ENCODE results near the gene OS9. TPM values are rescaled to one million over a fixed set of nuclear protein-coding genes. Genes with fewer than 3 reads are reported as not detected.

OS9 gene
- total and polyA plus RNA-seq, 2 of the 4 experiments (the other 2 are of a cell fraction) = 159 to 272 TPM

- H2AK5ac ChIP-seq (ENCODE audit: low read depth, low read length) = no peak overlapping the region
- H3K9ac ChIP-seq (ENCODE audit: low read depth, low read length) = no peak overlapping the region
- H2BK20ac ChIP-seq (ENCODE audit: low read depth, low read length) = no peak overlapping the region
- peaks cover 2% of the 10 kb centered on the region; the same call in 1 of the 2 replicates for H3K9me3 ChIP-seq (ENCODE audit: control insufficient read depth, insufficient read depth, low read length)
- peak overlapping the region; percentile 67 for H2AK9ac ChIP-seq (replicated peaks; ENCODE audit: low read depth, low read length, poor library complexity)
- no peak overlapping the region for H3K4ac ChIP-seq (ENCODE audit: low read depth, low read length)
- no peak overlapping the region for H3K4me3 ChIP-seq (ENCODE audit: insufficient read depth, low read depth, low read length)
- peak overlapping the region; percentile 41 for H3K4me2 ChIP-seq (ENCODE audit: low read depth, low read length)
- 0 out of 2 replicates have a peak, but pooled peaks cover 10% of the 10 kb centered on the region for H4K20me1 ChIP-seq (ENCODE audit: insufficient read depth, low read length)
- H3K4me1 ChIP-seq (ENCODE audit: control insufficient read depth, insufficient read depth, low read length) = 0 out of 2 replicates have a peak, but pooled peaks cover 3% of the 10 kb centered on the region
- H4K5ac ChIP-seq (ENCODE audit: low read depth, low read length) = no peak overlapping the region
- DNase-seq (peak; percentile 37), ATAC-seq (ENCODE audit: low read depth) (peak; percentile 57)
- no TSS peak for BruUV-seq (replicated peaks)
- no peak overlapping the region for H4K91ac ChIP-seq (ENCODE audit: insufficient read depth, low read depth, low read length)
- 0% methylated on average over 16 of the region's 49 CpGs; no CpG with 5 or more reads in 1 of the 2 experiments for WGBS, 2 experiments (ENCODE audit: extremely low coverage in 2 of 2, insufficient read length in 1 of 2)
- intact Hi-C loops (cut with micrococcal nuclease) = loop anchor here (5.0 kb wide), 1 partner anchor 154 kb away; no protein-coding TSS in a partner anchor
- H3K23ac ChIP-seq (ENCODE audit: low read depth, low read length) = peak overlapping the region; percentile 89
- peaks cover 92% of the 10 kb centered on the region for H3K27me3 ChIP-seq (ENCODE audit: control insufficient read depth, insufficient read depth, low read length)
- H3K18ac ChIP-seq (ENCODE audit: low read depth, low read length) = no peak overlapping the region
- ChIA-PET CTCF (interaction anchor here (0.5 to 1.9 kb wide), 6 partner anchors 9 to 217 kb away, joined by 3 to 6 read pairs (median 3); partner anchors contain the start of gene TSPAN31), POLR2A (ENCODE audit: unreplicated experiment) (interaction anchor here (1.2 kb wide), 1 partner anchor 10 kb away, joined by 3 read pairs; no protein-coding TSS in a partner anchor)
- no peaks in the 10 kb centered on the region for H3K79me1 ChIP-seq (ENCODE audit: low read depth in 1 of 2, low read length in 2 of 2)
- H3K36me3 ChIP-seq (ENCODE audit: control insufficient read depth, insufficient read depth, low read length) = no peaks in the 10 kb centered on the region
- H3K9me1 ChIP-seq (ENCODE audit: insufficient read depth, low read length) = no peaks in the 10 kb centered on the region
- H2BK120ac ChIP-seq (ENCODE audit: low read depth, low read length) = no peak overlapping the region
- no peak overlapping the region for H3K14ac ChIP-seq (replicated peaks; ENCODE audit: low read depth, low read length)
- peak overlapping the region; percentile 87 for H2AFZ ChIP-seq (replicated peaks; ENCODE audit: low read length, poor library complexity)
- TF ChIP-seq SMC3 (IDR thresholded peaks at IDR 0.05; ENCODE audit: low read depth, low read length) (no peak), NFE2L2 (IDR thresholded peaks at IDR 0.05; ENCODE audit: low read depth, low read length) (no peak), USF2 (IDR thresholded peaks at IDR 0.05; ENCODE audit: low read depth, low read length) (no peak), MXI1 (IDR thresholded peaks at IDR 0.05; ENCODE audit: borderline replicate concordance, low read depth, low read length) (no peak), CHD1 (IDR thresholded peaks at IDR 0.05; ENCODE audit: low read depth, low read length) (no peak), MAZ (IDR thresholded peaks at IDR 0.05; ENCODE audit: borderline replicate concordance, low read depth, low read length) (peak; percentile 41; the same call in 1 of the 2 replicates), RAD21 (IDR thresholded peaks at IDR 0.05; ENCODE audit: low read length) (peak; percentile 54)
- TF ChIP-seq, protein P1, sequence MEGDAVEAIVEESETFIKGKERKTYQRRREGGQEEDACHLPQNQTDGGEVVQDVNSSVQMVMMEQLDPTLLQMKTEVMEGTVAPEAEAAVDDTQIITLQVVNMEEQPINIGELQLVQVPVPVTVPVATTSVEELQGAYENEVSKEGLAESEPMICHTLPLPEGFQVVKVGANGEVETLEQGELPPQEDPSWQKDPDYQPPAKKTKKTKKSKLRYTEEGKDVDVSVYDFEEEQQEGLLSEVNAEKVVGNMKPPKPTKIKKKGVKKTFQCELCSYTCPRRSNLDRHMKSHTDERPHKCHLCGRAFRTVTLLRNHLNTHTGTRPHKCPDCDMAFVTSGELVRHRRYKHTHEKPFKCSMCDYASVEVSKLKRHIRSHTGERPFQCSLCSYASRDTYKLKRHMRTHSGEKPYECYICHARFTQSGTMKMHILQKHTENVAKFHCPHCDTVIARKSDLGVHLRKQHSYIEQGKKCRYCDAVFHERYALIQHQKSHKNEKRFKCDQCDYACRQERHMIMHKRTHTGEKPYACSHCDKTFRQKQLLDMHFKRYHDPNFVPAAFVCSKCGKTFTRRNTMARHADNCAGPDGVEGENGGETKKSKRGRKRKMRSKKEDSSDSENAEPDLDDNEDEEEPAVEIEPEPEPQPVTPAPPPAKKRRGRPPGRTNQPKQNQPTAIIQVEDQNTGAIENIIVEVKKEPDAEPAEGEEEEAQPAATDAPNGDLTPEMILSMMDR (conservative IDR thresholded peaks at IDR 0.05; ENCODE audit: low read depth, low read length) = peak; percentile 50
- no peak overlapping the region for H2BK15ac ChIP-seq (ENCODE audit: low read depth, low read length)
- H2BK5ac ChIP-seq (ENCODE audit: low read depth, low read length, poor library complexity, severe bottlenecking) = no peak overlapping the region
- no peak overlapping the region for H3K27ac ChIP-seq (ENCODE audit: insufficient read depth, low read length)
- dilution Hi-C loops (cut with HindIII; ENCODE audit: low sequenced_read_pairs, unreplicated experiment) = no loop called here
- in situ Hi-C loops (cut with MboI; ENCODE audit: low sequenced_read_pairs) = loop anchor here (10.0 kb wide), 1 partner anchor 151 kb away; no protein-coding TSS in a partner anchor
- H3K56ac ChIP-seq (ENCODE audit: extremely low read depth, insufficient read depth, low read length) = no peak overlapping the region
- H4K8ac ChIP-seq (ENCODE audit: low read depth in 2 of 2, low read length in 2 of 2) = no peak overlapping the region
These were observed 42.2 kb downstream of the OS9 start for GRCh38 chr12:57735952-57736740.

All from IMR-90 (cell line).